GM21528 (cell line): Measurements from ENCODE around the gene GATAD2A.

ENCODE experiments used
- ATAC-seq: cut with Tn5 transposase; IDR thresholded peaks from one replicate; pipeline ENCODE4 v1.9.1; 2021; ENCODE audit warnings: mild to moderate bottlenecking, moderate library complexity; ENCODE audit not compliant: unreplicated experiment, low FRiP score

GATAD2A gene

DNA sequence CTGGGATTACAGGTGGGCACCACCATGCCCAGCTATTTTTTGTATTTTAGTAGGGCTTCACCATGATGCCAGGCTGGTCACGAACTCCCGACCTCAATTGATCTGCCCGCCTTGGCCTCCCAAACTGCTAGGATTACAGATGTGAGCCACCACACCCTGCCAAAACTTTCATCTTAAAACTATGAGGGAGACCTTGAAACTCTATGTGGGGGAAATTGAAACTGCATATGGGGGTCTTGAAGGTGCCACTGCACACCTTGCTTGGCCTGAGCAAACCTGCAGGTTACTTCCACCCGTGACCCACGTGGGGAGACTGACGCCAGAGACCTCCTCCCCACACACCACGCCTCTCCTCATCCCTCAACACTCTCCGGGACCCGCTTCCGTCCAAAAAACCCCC is 148.2 kb downstream of the GATAD2A start:
- no peak for ATAC-seq

DNA sequence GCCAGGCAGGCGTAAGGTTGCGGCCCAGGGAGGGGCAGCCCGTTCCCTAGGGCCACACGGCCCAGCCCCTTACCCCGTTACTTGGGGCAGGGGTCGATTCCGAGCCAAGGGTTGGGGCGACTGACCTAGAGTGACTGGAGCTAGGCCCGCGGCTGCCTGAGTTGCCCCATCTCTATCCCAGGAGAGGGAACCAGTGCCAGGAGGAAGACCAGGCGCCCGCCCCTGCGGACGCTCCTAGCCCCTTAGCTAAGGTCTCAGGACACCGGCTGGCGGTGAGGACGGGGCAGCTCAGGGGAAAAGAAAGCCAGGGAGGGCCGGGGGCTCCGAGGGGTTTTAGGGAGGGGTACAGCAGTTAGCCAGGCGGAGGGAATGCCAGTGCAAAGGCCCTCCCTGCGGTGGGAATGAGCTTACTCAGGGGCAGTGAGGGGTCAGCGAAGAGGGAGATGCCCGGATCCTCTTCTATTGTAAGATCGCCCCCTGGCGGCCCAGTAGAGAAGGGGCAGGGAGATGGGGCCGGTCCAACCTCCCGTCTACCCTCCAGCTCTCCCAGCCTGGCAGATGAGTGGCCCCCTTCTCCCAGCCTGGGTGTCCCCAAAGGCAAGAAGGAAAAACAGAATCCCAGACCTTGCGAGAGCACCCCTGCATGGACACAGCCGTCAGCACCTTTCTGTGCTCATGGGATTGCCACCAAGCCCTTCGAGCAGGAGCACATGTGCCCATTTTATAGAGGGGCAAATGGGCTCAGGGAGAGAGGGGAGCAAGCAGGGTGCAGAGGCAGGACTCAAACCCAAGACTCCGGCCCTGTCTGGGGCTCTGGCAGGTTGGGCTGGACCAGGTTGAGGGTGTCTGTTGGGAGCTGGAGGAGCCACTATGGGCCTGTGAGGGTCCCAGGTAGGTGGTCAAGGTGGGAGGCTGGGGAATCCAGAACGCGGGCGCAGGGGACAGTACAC is 148.9 kb downstream of the GATAD2A start:
- no peak for ATAC-seq

DNA sequence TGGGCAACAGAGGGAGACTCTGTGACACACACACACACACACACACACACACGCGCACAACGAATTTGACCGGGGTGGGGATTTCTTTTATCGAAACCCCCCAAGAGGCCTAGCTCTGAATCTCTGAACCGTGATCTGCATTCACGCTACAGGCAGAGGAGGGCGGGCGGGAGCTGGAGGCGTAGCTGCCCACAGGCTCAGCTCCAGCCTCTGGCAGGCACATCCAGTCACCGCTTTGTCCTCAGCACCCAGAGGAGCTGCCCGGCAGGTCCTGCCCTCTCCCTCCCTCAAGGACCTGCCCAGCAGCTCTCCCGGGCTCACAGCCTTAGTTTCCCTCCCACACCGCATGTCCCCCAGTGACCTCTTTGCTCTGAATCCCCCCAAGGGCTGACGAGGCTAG is 152.6 kb downstream of the GATAD2A start:
- ATAC-seq: no peak
